Measurements from ENCODE around the gene SETD7. TPM values are rescaled to one million over a fixed set of nuclear protein-coding genes. Genes with fewer than 3 reads are reported as not detected.

Gene SETD7
- total and polyA plus RNA-seq, 2 of the 8 experiments (the other 6 are each of a cell fraction or from before 2014, with no cell fraction given), result 1.5 to 4.6 TPM

DNA sequence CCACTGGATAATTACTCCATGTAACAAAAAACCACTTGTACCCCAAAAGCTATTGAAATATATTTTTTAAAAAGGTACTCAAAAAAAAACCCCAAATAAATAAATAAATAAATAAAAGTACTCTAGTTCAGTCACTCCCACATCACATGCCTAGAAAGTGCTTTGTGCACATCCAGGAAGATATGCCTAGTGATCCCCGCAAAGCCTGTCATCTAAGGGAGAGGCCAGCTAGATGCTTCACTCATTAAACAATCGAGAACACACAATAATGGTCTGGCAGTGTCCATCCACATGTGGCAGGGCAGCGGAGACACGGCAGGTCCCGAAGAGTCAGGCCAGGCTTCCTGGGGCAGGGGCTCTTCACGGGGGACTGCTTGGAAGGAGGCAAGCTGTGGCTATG lies 54.5 kb downstream of the SETD7 start (continued):
- TF ChIP-seq, protein P1, sequence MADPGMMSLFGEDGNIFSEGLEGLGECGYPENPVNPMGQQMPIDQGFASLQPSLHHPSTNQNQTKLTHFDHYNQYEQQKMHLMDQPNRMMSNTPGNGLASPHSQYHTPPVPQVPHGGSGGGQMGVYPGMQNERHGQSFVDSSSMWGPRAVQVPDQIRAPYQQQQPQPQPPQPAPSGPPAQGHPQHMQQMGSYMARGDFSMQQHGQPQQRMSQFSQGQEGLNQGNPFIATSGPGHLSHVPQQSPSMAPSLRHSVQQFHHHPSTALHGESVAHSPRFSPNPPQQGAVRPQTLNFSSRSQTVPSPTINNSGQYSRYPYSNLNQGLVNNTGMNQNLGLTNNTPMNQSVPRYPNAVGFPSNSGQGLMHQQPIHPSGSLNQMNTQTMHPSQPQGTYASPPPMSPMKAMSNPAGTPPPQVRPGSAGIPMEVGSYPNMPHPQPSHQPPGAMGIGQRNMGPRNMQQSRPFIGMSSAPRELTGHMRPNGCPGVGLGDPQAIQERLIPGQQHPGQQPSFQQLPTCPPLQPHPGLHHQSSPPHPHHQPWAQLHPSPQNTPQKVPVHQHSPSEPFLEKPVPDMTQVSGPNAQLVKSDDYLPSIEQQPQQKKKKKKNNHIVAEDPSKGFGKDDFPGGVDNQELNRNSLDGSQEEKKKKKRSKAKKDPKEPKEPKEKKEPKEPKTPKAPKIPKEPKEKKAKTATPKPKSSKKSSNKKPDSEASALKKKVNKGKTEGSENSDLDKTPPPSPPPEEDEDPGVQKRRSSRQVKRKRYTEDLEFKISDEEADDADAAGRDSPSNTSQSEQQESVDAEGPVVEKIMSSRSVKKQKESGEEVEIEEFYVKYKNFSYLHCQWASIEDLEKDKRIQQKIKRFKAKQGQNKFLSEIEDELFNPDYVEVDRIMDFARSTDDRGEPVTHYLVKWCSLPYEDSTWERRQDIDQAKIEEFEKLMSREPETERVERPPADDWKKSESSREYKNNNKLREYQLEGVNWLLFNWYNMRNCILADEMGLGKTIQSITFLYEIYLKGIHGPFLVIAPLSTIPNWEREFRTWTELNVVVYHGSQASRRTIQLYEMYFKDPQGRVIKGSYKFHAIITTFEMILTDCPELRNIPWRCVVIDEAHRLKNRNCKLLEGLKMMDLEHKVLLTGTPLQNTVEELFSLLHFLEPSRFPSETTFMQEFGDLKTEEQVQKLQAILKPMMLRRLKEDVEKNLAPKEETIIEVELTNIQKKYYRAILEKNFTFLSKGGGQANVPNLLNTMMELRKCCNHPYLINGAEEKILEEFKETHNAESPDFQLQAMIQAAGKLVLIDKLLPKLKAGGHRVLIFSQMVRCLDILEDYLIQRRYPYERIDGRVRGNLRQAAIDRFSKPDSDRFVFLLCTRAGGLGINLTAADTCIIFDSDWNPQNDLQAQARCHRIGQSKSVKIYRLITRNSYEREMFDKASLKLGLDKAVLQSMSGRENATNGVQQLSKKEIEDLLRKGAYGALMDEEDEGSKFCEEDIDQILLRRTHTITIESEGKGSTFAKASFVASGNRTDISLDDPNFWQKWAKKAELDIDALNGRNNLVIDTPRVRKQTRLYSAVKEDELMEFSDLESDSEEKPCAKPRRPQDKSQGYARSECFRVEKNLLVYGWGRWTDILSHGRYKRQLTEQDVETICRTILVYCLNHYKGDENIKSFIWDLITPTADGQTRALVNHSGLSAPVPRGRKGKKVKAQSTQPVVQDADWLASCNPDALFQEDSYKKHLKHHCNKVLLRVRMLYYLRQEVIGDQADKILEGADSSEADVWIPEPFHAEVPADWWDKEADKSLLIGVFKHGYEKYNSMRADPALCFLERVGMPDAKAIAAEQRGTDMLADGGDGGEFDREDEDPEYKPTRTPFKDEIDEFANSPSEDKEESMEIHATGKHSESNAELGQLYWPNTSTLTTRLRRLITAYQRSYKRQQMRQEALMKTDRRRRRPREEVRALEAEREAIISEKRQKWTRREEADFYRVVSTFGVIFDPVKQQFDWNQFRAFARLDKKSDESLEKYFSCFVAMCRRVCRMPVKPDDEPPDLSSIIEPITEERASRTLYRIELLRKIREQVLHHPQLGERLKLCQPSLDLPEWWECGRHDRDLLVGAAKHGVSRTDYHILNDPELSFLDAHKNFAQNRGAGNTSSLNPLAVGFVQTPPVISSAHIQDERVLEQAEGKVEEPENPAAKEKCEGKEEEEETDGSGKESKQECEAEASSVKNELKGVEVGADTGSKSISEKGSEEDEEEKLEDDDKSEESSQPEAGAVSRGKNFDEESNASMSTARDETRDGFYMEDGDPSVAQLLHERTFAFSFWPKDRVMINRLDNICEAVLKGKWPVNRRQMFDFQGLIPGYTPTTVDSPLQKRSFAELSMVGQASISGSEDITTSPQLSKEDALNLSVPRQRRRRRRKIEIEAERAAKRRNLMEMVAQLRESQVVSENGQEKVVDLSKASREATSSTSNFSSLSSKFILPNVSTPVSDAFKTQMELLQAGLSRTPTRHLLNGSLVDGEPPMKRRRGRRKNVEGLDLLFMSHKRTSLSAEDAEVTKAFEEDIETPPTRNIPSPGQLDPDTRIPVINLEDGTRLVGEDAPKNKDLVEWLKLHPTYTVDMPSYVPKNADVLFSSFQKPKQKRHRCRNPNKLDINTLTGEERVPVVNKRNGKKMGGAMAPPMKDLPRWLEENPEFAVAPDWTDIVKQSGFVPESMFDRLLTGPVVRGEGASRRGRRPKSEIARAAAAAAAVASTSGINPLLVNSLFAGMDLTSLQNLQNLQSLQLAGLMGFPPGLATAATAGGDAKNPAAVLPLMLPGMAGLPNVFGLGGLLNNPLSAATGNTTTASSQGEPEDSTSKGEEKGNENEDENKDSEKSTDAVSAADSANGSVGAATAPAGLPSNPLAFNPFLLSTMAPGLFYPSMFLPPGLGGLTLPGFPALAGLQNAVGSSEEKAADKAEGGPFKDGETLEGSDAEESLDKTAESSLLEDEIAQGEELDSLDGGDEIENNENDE (IDR thresholded peaks at IDR 0.05; ENCODE audit: insufficient replicate concordance, low read length), result no peak
- TF ChIP-seq BRCA1 (IDR thresholded peaks at IDR 0.05; ENCODE audit: low read depth, low read length), result no peak
- no peak for TF ChIP-seq PHF8 (conservative IDR thresholded peaks at IDR 0.05; ENCODE audit: low read depth, low read length)
- TF ChIP-seq CHD1 (IDR thresholded peaks at IDR 0.05; ENCODE audit: low read depth, low read length), result no peak

Measured in H1 (cell line).